SK-N-MC (cell line): ENCODE results near the gene PSMD9.
"Not testable (repeated sequence)": the region's sequence is repeated elsewhere in the genome, so short reads cannot be mapped to it uniquely, and the experiment has no call there.

ENCODE experiments used
- DNase-seq: peaks from one replicate; pipeline ENCODE4 v3.0.0-alpha.2; 2011; ENCODE audit warnings: low read depth, low spot score
- H3K27ac ChIP-seq: fragments of 200-600 bp; sonication (generic); 2 replicates; pipeline ENCODE4 v1.5.1; 2016; ENCODE audit warnings: mixed run types
- H3K36me3 ChIP-seq: fragments of 200-600 bp; sonication (generic); 2 replicates; pipeline ENCODE4 v1.6.1; 2017; ENCODE audit warnings: antibody characterized with exemption, low read length, mixed read lengths; ENCODE audit not compliant: insufficient read depth
- H3K4me3 ChIP-seq: fragments of 200-600 bp; sonication (generic); 2 replicates; pipeline ENCODE4 v1.5.1; 2016
- H3K9ac ChIP-seq: fragments of 200-600 bp; sonication (generic); 2 replicates; pipeline ENCODE4 v1.8.0; 2017; ENCODE audit warnings: mixed run types, mixed read lengths; ENCODE audit not compliant: insufficient read length
- H3K9me3 ChIP-seq: fragments of 200-600 bp; sonication (generic); 2 replicates; pipeline ENCODE4 v1.6.1; 2017; ENCODE audit warnings: low read depth, mild to moderate bottlenecking, antibody characterized with exemption, low read length, moderate library complexity, mixed read lengths
- EZH2 ChIP-seq: fragments of 200-600 bp; sonication (generic); IDR thresholded peaks from one replicate; pipeline ENCODE4 v1.6.1; 2017; ENCODE audit warnings: antibody characterized with exemption
- FOXP2 ChIP-seq: optimal IDR thresholded peaks from 2 replicates; pipeline ENCODE3; 2011; ENCODE audit warnings: mild to moderate bottlenecking, moderate library complexity; ENCODE audit not compliant: insufficient read depth; ENCODE audit errors: extremely low read length, control extremely low read depth
- POLR2AphosphoS5 ChIP-seq: IDR thresholded peaks from 2 replicates; pipeline ENCODE4 v1.6.1; 2012; ENCODE audit warnings: mild to moderate bottlenecking, low read depth, low read length, borderline replicate concordance

The PSMD9 gene

GRCh38 chr12:121857322-121858246 is 31.0 kb upstream of the PSMD9 start:
- TF ChIP-seq POLR2AphosphoS5: no peak
- Histone ChIP-seq H3K9ac (no peak overlapping the region), H3K36me3 (no peaks in the 10 kb centered on the region), H3K9me3 (no peaks in the 10 kb centered on the region), H3K27ac (no peak overlapping the region), H3K4me3 (no peak overlapping the region)
- no peak for DNase-seq

GRCh38 chr12:121858318-121858661 is 30.3 kb upstream of the PSMD9 start:
- no peak overlapping the region for H3K9ac ChIP-seq

GRCh38 chr12:121858662-121859572 is 29.7 kb upstream of the PSMD9 start, which contains the start of gene HPD:
Gene HPD, minus strand, starts transcription at chr12:121858859. Its CDS starts 36 bp downstream, at chr12:121858823.
- no peak for TF ChIP-seq EZH2
- no peak for TF ChIP-seq POLR2AphosphoS5
- DNase-seq: no peak
- Histone ChIP-seq H3K9ac (no peak within 1 kb of the TSS), H3K9me3 (no peaks in the 10 kb centered on the region), H3K4me3 (no peak within 1 kb of the TSS), H3K27ac (no peak within 1 kb of the TSS), H3K36me3 (no peaks in the 10 kb centered on the region)

More at GRCh38 chr12:121858318-121858661, 30.3 kb upstream of the PSMD9 start:
- no peak for DNase-seq
- Histone ChIP-seq H3K9me3 (no peaks in the 10 kb centered on the region), H3K4me3 (no peak overlapping the region), H3K27ac (no peak overlapping the region), H3K36me3 (no peaks in the 10 kb centered on the region)
- TF ChIP-seq FOXP2 (no peak), POLR2AphosphoS5 (no peak), EZH2 (no peak)

- H3K9ac ChIP-seq: no peak overlapping the region
- no peak overlapping the region for H3K4me3 ChIP-seq
- H3K36me3 ChIP-seq: no peaks in the 10 kb centered on the region
- H3K27ac ChIP-seq: no peak overlapping the region
- no peak for DNase-seq
- H3K9me3 ChIP-seq: no peaks in the 10 kb centered on the region
- no peak for TF ChIP-seq FOXP2
- TF ChIP-seq EZH2: no peak
- no peak for TF ChIP-seq POLR2AphosphoS5
These were observed 28.3 kb upstream of the PSMD9 start for GRCh38 chr12:121860257-121860656.

- H3K4me3 ChIP-seq, H3K27ac ChIP-seq, H3K36me3 ChIP-seq: not testable (repeated sequence)
These were observed 27.9 kb upstream of the PSMD9 start for GRCh38 chr12:121860699-121861098.

GRCh38 chr12:121861636-121862254 is 26.8 kb upstream of the PSMD9 start:
- Histone ChIP-seq H3K9ac (peak overlapping the region; percentile 53), H3K27ac (peak overlapping the region; percentile 62; the same call in 1 of the 2 replicates), H3K36me3 (no peaks in the 10 kb centered on the region), H3K9me3 (no peaks in the 10 kb centered on the region), H3K4me3 (no peak overlapping the region)
- TF ChIP-seq POLR2AphosphoS5 (no peak), EZH2 (no peak), FOXP2 (no peak)
- no peak for DNase-seq

More at GRCh38 chr12:121860699-121861098, 27.9 kb upstream of the PSMD9 start:
- H3K9ac ChIP-seq, DNase-seq, H3K9me3 ChIP-seq: not testable (repeated sequence)

GRCh38 chr12:121866331-121866730 is 22.3 kb upstream of the PSMD9 start:
- peak overlapping the region; percentile 94 for H3K27ac ChIP-seq
- no peak for TF ChIP-seq POLR2AphosphoS5
- no peak for TF ChIP-seq FOXP2
- TF ChIP-seq EZH2: no peak
- H3K9me3 ChIP-seq: no peaks in the 10 kb centered on the region
- no peaks in the 10 kb centered on the region for H3K36me3 ChIP-seq
- peak overlapping the region; percentile 42; the same call in 1 of the 2 replicates for H3K4me3 ChIP-seq
- no peak for DNase-seq
- H3K9ac ChIP-seq: peak overlapping the region; percentile 19

GRCh38 chr12:121869229-121869628 is 19.4 kb upstream of the PSMD9 start:
- H3K36me3 ChIP-seq, H3K9me3 ChIP-seq, DNase-seq, H3K27ac ChIP-seq, H3K4me3 ChIP-seq, H3K9ac ChIP-seq: not testable (repeated sequence)
